Activated T-helper 1 cell treated with anti-CD3 and anti-CD28 coated beads, Interleukin-2, amount 50 U/mL, for 16 hours (primary cell): ENCODE results near the gene NUDCD3.

Source experiments
- DNase-seq, 2 donors: peaks; one replicate each; pipeline ENCODE4 v3.0.0-alpha.2; 2020; ENCODE audit warnings: low read depth in 1 of 2, low spot score in 1 of 2

NUDCD3 gene

GRCh38 chr7:44372560-44373417, 117.7 kb downstream of the NUDCD3 start:
- no peak for DNase-seq

GRCh38 chr7:44368885-44369284, 121.6 kb downstream of the NUDCD3 start:
- no peak for DNase-seq

- no peak for DNase-seq
Measured at GRCh38 chr7:44368455-44368854, 122.0 kb downstream of the NUDCD3 start.

GRCh38 chr7:44367475-44368043, 122.9 kb downstream of the NUDCD3 start:
- no peak for DNase-seq

- DNase-seq = no peak
Measured at GRCh38 chr7:44366986-44367385, 123.5 kb downstream of the NUDCD3 start.

- no peak for DNase-seq
Measured at GRCh38 chr7:44353668-44354067, 136.8 kb downstream of the NUDCD3 start.

- DNase-seq = no peak
Measured at GRCh38 chr7:44348851-44349781, 141.3 kb downstream of the NUDCD3 start.

GRCh38 chr7:44348300-44348699, 142.2 kb downstream of the NUDCD3 start:
- DNase-seq = no peak

GRCh38 chr7:44347546-44348114, 142.8 kb downstream of the NUDCD3 start:
- DNase-seq = no peak

- no peak for DNase-seq
Measured at GRCh38 chr7:44346063-44346462, 144.4 kb downstream of the NUDCD3 start.

GRCh38 chr7:44341401-44341800, 149.1 kb downstream of the NUDCD3 start:
- no peak for DNase-seq

GRCh38 chr7:44338600-44338999, 151.9 kb downstream of the NUDCD3 start:
- no peak for DNase-seq

- no peak for DNase-seq
Measured at GRCh38 chr7:44336491-44336890, 154.0 kb downstream of the NUDCD3 start.

GRCh38 chr7:44335184-44335583, 155.3 kb downstream of the NUDCD3 start:
- no peak for DNase-seq

GRCh38 chr7:44334734-44335097, 155.7 kb downstream of the NUDCD3 start:
- no peak for DNase-seq

- DNase-seq = no peak
Measured at GRCh38 chr7:44333911-44334733, 156.3 kb downstream of the NUDCD3 start.

- DNase-seq = no peak
Measured at GRCh38 chr7:44331682-44332081, 158.8 kb downstream of the NUDCD3 start.

- no peak for DNase-seq
Measured at GRCh38 chr7:44330331-44330730, 160.1 kb downstream of the NUDCD3 start.

GRCh38 chr7:44329888-44330287, 160.6 kb downstream of the NUDCD3 start:
- DNase-seq = no peak
